ENCODE results near the gene SH2D6. TPM values are rescaled to one million over a fixed set of nuclear protein-coding genes. Genes with fewer than 3 reads are reported as not detected.

SH2D6 gene
- polyA plus RNA-seq, 1 of the 3 experiments (the other 2 are of a cell fraction) = 0.33 TPM

GRCh38 chr2:85429924-85430289 lies 11.4 kb downstream of the SH2D6 start:
- Histone ChIP-seq H3K79me2 (ENCODE audit: insufficient read depth) (no peaks in the 10 kb centered on the region), H2AFZ (ENCODE audit: low read depth) (no peak overlapping the region), H3K27me3 (ENCODE audit: insufficient read depth) (no peaks in the 10 kb centered on the region), H3K9ac (no peak overlapping the region), H3K4me2 (no peak overlapping the region), H4K20me1 (ENCODE audit: insufficient read depth) (no peaks in the 10 kb centered on the region), H3K9me3 (no peaks in the 10 kb centered on the region), H3K36me3 (replicated peaks in 1 of 2; ENCODE audit: control insufficient read depth in 1 of 2, insufficient read depth in 2 of 2, low read length in 1 of 2) (no peaks in the 10 kb centered on the region), H3K4me3 (ENCODE audit: low read depth in 2 of 2, low read length in 1 of 2) (no peak overlapping the region), H3K9me2 (no peaks in the 10 kb centered on the region), H3K27ac (ENCODE audit: low read depth in 2 of 2, low read length in 1 of 2) (no peak overlapping the region), H3K4me1 (ENCODE audit: control insufficient read depth in 1 of 2, insufficient read depth in 2 of 2, low read depth in 1 of 2, low read length in 1 of 2) (peaks cover 0 to 46% of the 10 kb centered on the region in 2 experiments; a peak in 2 of 4 replicates), H3F3A (replicated peaks; ENCODE audit: insufficient read depth) (no peaks in the 10 kb centered on the region)
- TF ChIP-seq CTCF (IDR thresholded peaks at IDR 0.05) (no peak), TCF12 (IDR thresholded peaks at IDR 0.05) (no peak), FOXM1 (IDR thresholded peaks at IDR 0.05; ENCODE audit: low read depth) (no peak), JUND (IDR thresholded peaks at IDR 0.05) (no peak), SMC3 (IDR thresholded peaks at IDR 0.05; ENCODE audit: low read depth, low read length) (no peak), ELF1 (IDR thresholded peaks at IDR 0.05) (no peak), FOSL2 (IDR thresholded peaks at IDR 0.05; ENCODE audit: borderline replicate concordance, low read depth) (no peak), EP300 (IDR thresholded peaks at IDR 0.05; ENCODE audit: borderline replicate concordance in 1 of 2, low read depth in 1 of 2, low read length in 1 of 2) (no peak), TEAD4 (IDR thresholded peaks at IDR 0.05; ENCODE audit: borderline replicate concordance, insufficient read depth) (no peak), NRF1 (IDR thresholded peaks at IDR 0.05; ENCODE audit: low read depth, low read length) (no peak), RFX5 (IDR thresholded peaks at IDR 0.05; ENCODE audit: low read length) (no peak), TAF1 (IDR thresholded peaks at IDR 0.05; ENCODE audit: borderline replicate concordance, low read depth, low read length) (no peak), POLR2AphosphoS5 (IDR thresholded peaks at IDR 0.05; ENCODE audit: low read depth, low read length) (no peak)
- TF ChIP-seq, protein P1, sequence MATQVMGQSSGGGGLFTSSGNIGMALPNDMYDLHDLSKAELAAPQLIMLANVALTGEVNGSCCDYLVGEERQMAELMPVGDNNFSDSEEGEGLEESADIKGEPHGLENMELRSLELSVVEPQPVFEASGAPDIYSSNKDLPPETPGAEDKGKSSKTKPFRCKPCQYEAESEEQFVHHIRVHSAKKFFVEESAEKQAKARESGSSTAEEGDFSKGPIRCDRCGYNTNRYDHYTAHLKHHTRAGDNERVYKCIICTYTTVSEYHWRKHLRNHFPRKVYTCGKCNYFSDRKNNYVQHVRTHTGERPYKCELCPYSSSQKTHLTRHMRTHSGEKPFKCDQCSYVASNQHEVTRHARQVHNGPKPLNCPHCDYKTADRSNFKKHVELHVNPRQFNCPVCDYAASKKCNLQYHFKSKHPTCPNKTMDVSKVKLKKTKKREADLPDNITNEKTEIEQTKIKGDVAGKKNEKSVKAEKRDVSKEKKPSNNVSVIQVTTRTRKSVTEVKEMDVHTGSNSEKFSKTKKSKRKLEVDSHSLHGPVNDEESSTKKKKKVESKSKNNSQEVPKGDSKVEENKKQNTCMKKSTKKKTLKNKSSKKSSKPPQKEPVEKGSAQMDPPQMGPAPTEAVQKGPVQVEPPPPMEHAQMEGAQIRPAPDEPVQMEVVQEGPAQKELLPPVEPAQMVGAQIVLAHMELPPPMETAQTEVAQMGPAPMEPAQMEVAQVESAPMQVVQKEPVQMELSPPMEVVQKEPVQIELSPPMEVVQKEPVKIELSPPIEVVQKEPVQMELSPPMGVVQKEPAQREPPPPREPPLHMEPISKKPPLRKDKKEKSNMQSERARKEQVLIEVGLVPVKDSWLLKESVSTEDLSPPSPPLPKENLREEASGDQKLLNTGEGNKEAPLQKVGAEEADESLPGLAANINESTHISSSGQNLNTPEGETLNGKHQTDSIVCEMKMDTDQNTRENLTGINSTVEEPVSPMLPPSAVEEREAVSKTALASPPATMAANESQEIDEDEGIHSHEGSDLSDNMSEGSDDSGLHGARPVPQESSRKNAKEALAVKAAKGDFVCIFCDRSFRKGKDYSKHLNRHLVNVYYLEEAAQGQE (IDR thresholded peaks at IDR 0.05; ENCODE audit: low read depth, low read length) = no peak
- TF ChIP-seq, protein P2, sequence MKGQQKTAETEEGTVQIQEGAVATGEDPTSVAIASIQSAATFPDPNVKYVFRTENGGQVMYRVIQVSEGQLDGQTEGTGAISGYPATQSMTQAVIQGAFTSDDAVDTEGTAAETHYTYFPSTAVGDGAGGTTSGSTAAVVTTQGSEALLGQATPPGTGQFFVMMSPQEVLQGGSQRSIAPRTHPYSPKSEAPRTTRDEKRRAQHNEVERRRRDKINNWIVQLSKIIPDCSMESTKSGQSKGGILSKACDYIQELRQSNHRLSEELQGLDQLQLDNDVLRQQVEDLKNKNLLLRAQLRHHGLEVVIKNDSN (IDR thresholded peaks at IDR 0.05; ENCODE audit: borderline replicate concordance, low read depth) = no peak
- WGBS (ENCODE audit: low lambda C conversion rate) = 92% methylated on average over 2 of the region's 2 CpGs
- POLR2A ChIA-PET = interaction anchor here (1.6 to 4.8 kb wide), 2 partner anchors 110 to 116 kb away, joined by 6 to 54 read pairs; partner anchors contain the start of gene MAT2A
- CTCF ChIA-PET = interaction anchor here (0.8 to 4.7 kb wide), 3 partner anchors 9 to 121 kb away, joined by 3 to 43 read pairs (median 28); no protein-coding TSS in a partner anchor
- DNase-seq = no peak

Measured in SK-N-SH (cell line).